ENCODE results near the gene CEACAM5.
"Not testable (repeated sequence)": the region's sequence is repeated elsewhere in the genome, so short reads cannot be mapped to it uniquely, and the experiment has no call there.

Gene CEACAM5

DNA sequence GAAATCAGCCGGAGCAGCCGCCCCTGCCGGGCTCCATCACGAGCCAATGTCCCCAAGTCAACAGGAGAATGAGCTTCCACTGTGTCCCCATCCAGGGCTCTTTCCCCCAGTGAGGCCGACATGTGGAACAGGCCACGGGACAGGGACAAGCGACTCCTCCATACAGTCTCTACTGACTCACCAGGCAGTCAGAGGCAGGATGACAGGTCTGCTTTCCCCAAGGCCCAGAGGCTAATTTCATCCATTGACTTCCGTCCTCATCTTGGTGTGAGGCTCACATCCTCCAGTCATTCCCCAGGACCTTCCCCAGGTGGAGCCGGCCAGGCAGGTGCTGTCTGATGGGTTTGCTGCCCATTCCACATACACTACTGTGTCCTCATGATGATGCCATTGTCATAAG, 50.4 kb downstream of the CEACAM5 start:
- H3K4me2 ChIP-seq (ENCODE audit: low read length) = no peak overlapping the region
- H3K27ac ChIP-seq (ENCODE audit: low read depth, low read length, poor library complexity, severe bottlenecking) = no peak overlapping the region
- no peaks in the 10 kb centered on the region for H3K9me3 ChIP-seq (ENCODE audit: low read length)
- no peaks in the 10 kb centered on the region for H3K27me3 ChIP-seq (ENCODE audit: insufficient read depth, low read length)
- H3K4me1 ChIP-seq (ENCODE audit: insufficient read depth, low read length, severe bottlenecking) = no peaks in the 10 kb centered on the region
- no peaks in the 10 kb centered on the region for H3F3A ChIP-seq (ENCODE audit: insufficient read depth, low read length)
- no peaks in the 10 kb centered on the region for H4K20me1 ChIP-seq (ENCODE audit: insufficient read depth, low read length)
- no peaks in the 10 kb centered on the region for H3K36me3 ChIP-seq (ENCODE audit: insufficient read depth, low read length)
- no peak overlapping the region for H3K9ac ChIP-seq (ENCODE audit: low read length)
- no peak overlapping the region for H2AFZ ChIP-seq (ENCODE audit: low read length)
- TF ChIP-seq, protein P1, sequence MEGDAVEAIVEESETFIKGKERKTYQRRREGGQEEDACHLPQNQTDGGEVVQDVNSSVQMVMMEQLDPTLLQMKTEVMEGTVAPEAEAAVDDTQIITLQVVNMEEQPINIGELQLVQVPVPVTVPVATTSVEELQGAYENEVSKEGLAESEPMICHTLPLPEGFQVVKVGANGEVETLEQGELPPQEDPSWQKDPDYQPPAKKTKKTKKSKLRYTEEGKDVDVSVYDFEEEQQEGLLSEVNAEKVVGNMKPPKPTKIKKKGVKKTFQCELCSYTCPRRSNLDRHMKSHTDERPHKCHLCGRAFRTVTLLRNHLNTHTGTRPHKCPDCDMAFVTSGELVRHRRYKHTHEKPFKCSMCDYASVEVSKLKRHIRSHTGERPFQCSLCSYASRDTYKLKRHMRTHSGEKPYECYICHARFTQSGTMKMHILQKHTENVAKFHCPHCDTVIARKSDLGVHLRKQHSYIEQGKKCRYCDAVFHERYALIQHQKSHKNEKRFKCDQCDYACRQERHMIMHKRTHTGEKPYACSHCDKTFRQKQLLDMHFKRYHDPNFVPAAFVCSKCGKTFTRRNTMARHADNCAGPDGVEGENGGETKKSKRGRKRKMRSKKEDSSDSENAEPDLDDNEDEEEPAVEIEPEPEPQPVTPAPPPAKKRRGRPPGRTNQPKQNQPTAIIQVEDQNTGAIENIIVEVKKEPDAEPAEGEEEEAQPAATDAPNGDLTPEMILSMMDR (IDR thresholded peaks at IDR 0.05; ENCODE audit: low read length) = no peak
- TF ChIP-seq EZH2 (IDR thresholded peaks at IDR 0.05; ENCODE audit: borderline replicate concordance, low read length) = no peak
- no peak overlapping the region for H3K4me3 ChIP-seq (ENCODE audit: low read depth, low read length, poor library complexity, severe bottlenecking)
- no peaks in the 10 kb centered on the region for H3K79me2 ChIP-seq (ENCODE audit: insufficient read depth, low read length)
- H3K9me2 ChIP-seq (ENCODE audit: low read depth, low read length) = no peaks in the 10 kb centered on the region

DNA sequence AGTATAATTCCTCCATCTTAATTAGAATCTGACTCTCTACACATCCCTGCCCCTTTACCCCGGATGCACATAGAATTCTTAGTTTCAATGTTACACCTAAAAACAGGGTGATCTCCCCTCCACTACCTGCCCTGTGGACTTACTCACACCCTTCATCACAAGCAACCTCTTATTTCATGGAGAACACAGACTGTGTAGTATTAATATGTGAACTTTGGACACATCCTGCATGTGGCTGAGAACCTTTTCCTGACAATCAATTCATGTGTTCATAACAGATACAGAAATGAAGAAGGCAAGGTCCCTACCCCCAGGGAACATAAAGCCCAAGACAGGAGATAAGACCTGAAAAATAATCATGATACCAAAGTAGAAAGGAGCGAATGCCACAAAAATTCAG, 58.7 kb downstream of the CEACAM5 start:
- H3K9me3 ChIP-seq (ENCODE audit: low read length) = no peaks in the 10 kb centered on the region
- no peak overlapping the region for H3K27ac ChIP-seq (ENCODE audit: low read depth, low read length, poor library complexity, severe bottlenecking)
- no peak overlapping the region for H2AFZ ChIP-seq (ENCODE audit: low read length)
- H3F3A ChIP-seq (ENCODE audit: insufficient read depth, low read length) = no peaks in the 10 kb centered on the region
- TF ChIP-seq EZH2 (IDR thresholded peaks at IDR 0.05; ENCODE audit: borderline replicate concordance, low read length) = no peak
- TF ChIP-seq, protein P1 (IDR thresholded peaks at IDR 0.05; ENCODE audit: low read length) = no peak
- H3K4me3 ChIP-seq (ENCODE audit: low read depth, low read length, poor library complexity, severe bottlenecking) = no peak overlapping the region
- H4K20me1 ChIP-seq (ENCODE audit: insufficient read depth, low read length) = no peaks in the 10 kb centered on the region
- H3K9me2 ChIP-seq (ENCODE audit: low read depth, low read length) = no peaks in the 10 kb centered on the region
- no peak overlapping the region for H3K9ac ChIP-seq (ENCODE audit: low read length)
- H3K4me2 ChIP-seq (ENCODE audit: low read length) = no peak overlapping the region
- no peaks in the 10 kb centered on the region for H3K36me3 ChIP-seq (ENCODE audit: insufficient read depth, low read length)
- no peaks in the 10 kb centered on the region for H3K4me1 ChIP-seq (ENCODE audit: insufficient read depth, low read length, severe bottlenecking)
- no peaks in the 10 kb centered on the region for H3K27me3 ChIP-seq (ENCODE audit: insufficient read depth, low read length)
- no peaks in the 10 kb centered on the region for H3K79me2 ChIP-seq (ENCODE audit: insufficient read depth, low read length)

DNA sequence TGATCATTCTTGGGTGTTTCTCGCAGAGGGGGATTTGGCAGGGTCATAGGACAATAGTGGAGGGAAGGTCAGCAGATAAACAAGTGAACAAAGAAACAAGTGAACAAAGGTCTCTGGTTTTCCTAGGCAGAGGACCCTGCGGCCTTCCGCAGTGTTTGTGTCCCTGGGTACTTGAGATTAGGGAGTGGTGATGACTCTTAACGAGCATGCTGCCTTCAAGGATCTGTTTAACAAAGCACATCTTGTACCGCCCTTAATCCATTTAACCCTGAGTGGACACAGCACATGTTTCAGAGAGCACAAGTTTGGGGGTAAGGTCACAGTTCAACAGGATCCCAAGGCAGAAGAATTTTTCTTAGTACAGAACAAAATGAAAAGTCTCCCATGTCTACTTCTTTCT, 59.7 kb downstream of the CEACAM5 start:
- not testable (repeated sequence) for H3F3A ChIP-seq (ENCODE audit: insufficient read depth, low read length); H3K9me3 ChIP-seq (ENCODE audit: low read length); H3K36me3 ChIP-seq (ENCODE audit: insufficient read depth, low read length); H3K27me3 ChIP-seq (ENCODE audit: insufficient read depth, low read length); H3K27ac ChIP-seq (ENCODE audit: low read depth, low read length, poor library complexity, severe bottlenecking); H4K20me1 ChIP-seq (ENCODE audit: insufficient read depth, low read length); H2AFZ ChIP-seq (ENCODE audit: low read length); H3K79me2 ChIP-seq (ENCODE audit: insufficient read depth, low read length); H3K9me2 ChIP-seq (ENCODE audit: low read depth, low read length); H3K9ac ChIP-seq (ENCODE audit: low read length); H3K4me1 ChIP-seq (ENCODE audit: insufficient read depth, low read length, severe bottlenecking); H3K4me2 ChIP-seq (ENCODE audit: low read length); H3K4me3 ChIP-seq (ENCODE audit: low read depth, low read length, poor library complexity, severe bottlenecking)

DNA sequence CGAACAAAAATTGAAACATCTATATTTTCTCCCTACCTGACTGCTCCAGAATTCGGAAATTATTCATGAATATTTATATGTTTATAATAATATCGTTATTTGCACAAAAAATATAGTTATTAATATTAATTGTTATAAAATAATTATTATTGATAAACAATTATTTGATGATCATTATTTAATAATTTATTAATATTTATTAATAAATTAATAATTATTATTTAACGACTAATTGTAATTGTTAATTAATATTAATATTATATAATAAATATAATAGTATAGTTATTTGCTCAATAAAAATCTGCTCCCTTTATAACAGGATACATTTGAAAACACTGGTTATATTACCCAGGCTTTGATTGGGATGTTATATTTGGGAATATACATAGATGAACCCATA, 61.2 kb downstream of the CEACAM5 start:
- Histone ChIP-seq H3K9me2 (ENCODE audit: low read depth, low read length) (no peaks in the 10 kb centered on the region), H3K36me3 (ENCODE audit: insufficient read depth, low read length) (no peaks in the 10 kb centered on the region), H2AFZ (ENCODE audit: low read length) (no peak overlapping the region), H3K4me2 (ENCODE audit: low read length) (no peak overlapping the region), H3K9ac (ENCODE audit: low read length) (no peak overlapping the region), H3K9me3 (ENCODE audit: low read length) (no peaks in the 10 kb centered on the region), H3K79me2 (ENCODE audit: insufficient read depth, low read length) (no peaks in the 10 kb centered on the region), H3K4me1 (ENCODE audit: insufficient read depth, low read length, severe bottlenecking) (no peaks in the 10 kb centered on the region), H3F3A (ENCODE audit: insufficient read depth, low read length) (no peaks in the 10 kb centered on the region), H3K27me3 (ENCODE audit: insufficient read depth, low read length) (no peaks in the 10 kb centered on the region), H3K4me3 (ENCODE audit: low read depth, low read length, poor library complexity, severe bottlenecking) (no peak overlapping the region), H3K27ac (ENCODE audit: low read depth, low read length, poor library complexity, severe bottlenecking) (no peak overlapping the region), H4K20me1 (ENCODE audit: insufficient read depth, low read length) (no peaks in the 10 kb centered on the region)
- TF ChIP-seq, protein P1 (IDR thresholded peaks at IDR 0.05; ENCODE audit: low read length) = no peak
- no peak for TF ChIP-seq EZH2 (IDR thresholded peaks at IDR 0.05; ENCODE audit: borderline replicate concordance, low read length)
